ENCODE results near the gene GPR37.

Gene GPR37

GRCh38 chr7:124765401-124766352 is at the start of gene GPR37:
GPR37 (minus strand) TSS chr7:124765792; CDS start chr7:124764976, 816 bp downstream.
- DNase-seq = no peak

GRCh38 chr7:124813994-124814798 is 48.6 kb upstream of the GPR37 start:
- no peak for DNase-seq

GRCh38 chr7:124812764-124813163 is 47.2 kb upstream of the GPR37 start:
- DNase-seq = no peak

- DNase-seq = no peak
These were observed 45.7 kb upstream of the GPR37 start for GRCh38 chr7:124811341-124811740.

GRCh38 chr7:124810605-124811004 is 45.0 kb upstream of the GPR37 start:
- DNase-seq = no peak

- no peak for DNase-seq
These were observed 42.6 kb upstream of the GPR37 start for GRCh38 chr7:124808206-124808605.

- no peak for DNase-seq
These were observed 35.8 kb upstream of the GPR37 start for GRCh38 chr7:124801330-124801895.

- DNase-seq = no peak
These were observed 34.8 kb upstream of the GPR37 start for GRCh38 chr7:124800386-124800785.

GRCh38 chr7:124799448-124799847 is 33.9 kb upstream of the GPR37 start:
- no peak for DNase-seq

- no peak for DNase-seq
These were observed 31.2 kb upstream of the GPR37 start for GRCh38 chr7:124796771-124797170.

- no peak for DNase-seq
These were observed 27.1 kb upstream of the GPR37 start for GRCh38 chr7:124792696-124793095.

- DNase-seq = no peak
These were observed 26.4 kb upstream of the GPR37 start for GRCh38 chr7:124792002-124792401.

GRCh38 chr7:124791426-124791825 is 25.8 kb upstream of the GPR37 start:
- DNase-seq = no peak

GRCh38 chr7:124790645-124791044 is 25.1 kb upstream of the GPR37 start:
- no peak for DNase-seq

- no peak for DNase-seq
These were observed 20.4 kb upstream of the GPR37 start for GRCh38 chr7:124785994-124786393.

- DNase-seq = no peak
These were observed 19.6 kb upstream of the GPR37 start for GRCh38 chr7:124784879-124785818.

- no peak for DNase-seq
These were observed 17.7 kb upstream of the GPR37 start for GRCh38 chr7:124783271-124783670.

GRCh38 chr7:124781907-124782734 is 16.5 kb upstream of the GPR37 start:
- DNase-seq = no peak

- DNase-seq = no peak
These were observed 15.8 kb upstream of the GPR37 start for GRCh38 chr7:124781418-124781817.

GRCh38 chr7:124780608-124781007 is 15.0 kb upstream of the GPR37 start:
- DNase-seq = no peak

GRCh38 chr7:124780056-124780455 is 14.5 kb upstream of the GPR37 start:
- no peak for DNase-seq

Data from activated CD4-positive, CD25-positive, alpha-beta regulatory T cell (primary cell).